Gastrocnemius medialis (tissue), 4 donors: Measurements from ENCODE around the gene EPPIN. TPM values are rescaled to one million over a fixed set of nuclear protein-coding genes. Genes with fewer than 3 reads are reported as not detected.
"Not testable (repeated sequence)": the region's sequence is repeated elsewhere in the genome, so short reads cannot be mapped to it uniquely, and the experiment has no call there.

Experiments
- ATAC-seq, 2 donors: fragments of 150-250 bp; one replicate each; pipeline ENCODE4 v1.9.1; 2016
- DNase-seq, 2 donors: peaks; one replicate each; pipeline ENCODE4 v3.0.0-alpha.2; 2019
- H3K27ac ChIP-seq, 4 donors: fragments of 200-600 bp; sonication (generic); 1 replicate in 1 of 4; 2 replicates in 3 of 4; pipeline ENCODE4 v1.5.1; 2016 to 2018; ENCODE audit warnings: mild to moderate bottlenecking in 2 of 4, moderate library complexity in 1 of 4
- H3K27me3 ChIP-seq, 3 donors: fragments of 200-600 bp; sonication (generic) in 2 of 3; 1 replicate in 1 of 3; 2 replicates in 2 of 3; pipeline versions ENCODE4 v1.5.1 to v1.6.0; 2016 to 2019; ENCODE audit warnings: mild to moderate bottlenecking in 1 of 3, moderate library complexity in 1 of 3
- H3K36me3 ChIP-seq, 2 donors: fragments of 200-600 bp; sonication (generic) in 1 of 2; one replicate each; pipeline ENCODE4 v1.5.1; 2017 to 2018
- H3K4me1 ChIP-seq, 2 donors: fragments of 200-600 bp; sonication (generic) in 1 of 2; one replicate each; pipeline ENCODE4 v1.5.1; 2016 to 2017; ENCODE audit warnings: mild to moderate bottlenecking in 2 of 2
- H3K4me3 ChIP-seq, 4 donors: fragments of 200-600 bp; sonication (generic) in 3 of 4; 1 replicate in 1 of 4; 2 replicates in 3 of 4; pipeline ENCODE4 v1.5.1; 2016 to 2019; ENCODE audit warnings: mild to moderate bottlenecking in 2 of 4
- H3K9me3 ChIP-seq, 3 donors: fragments of 200-600 bp; sonication (generic) in 2 of 3; 1 replicate in 1 of 3; 2 replicates in 2 of 3; pipeline ENCODE4 v1.5.1; 2016 to 2019
- POLR2A ChIP-seq, 2 donors: fragments of 450-650 bp; IDR thresholded peaks; one replicate each; pipeline ENCODE4 v1.6.1; 2017; ENCODE audit warnings: antibody characterized with exemption in 2 of 2, mild to moderate bottlenecking in 2 of 2, moderate library complexity in 2 of 2
- in situ Hi-C, 4 donors: fragments of 200-750 bp; cut with MboI; loops; one replicate each; pipeline versions ENCODE4 v1.15.0 to v1.8.0; 2017; ENCODE audit warnings: low sequenced_read_pairs in 4 of 4
- intact Hi-C: fragments of 100-400 bp; cut with DNase I; formaldehyde crosslinking; loops from one replicate; pipeline ENCODE4 v1.15.1; 2023; ENCODE audit warnings: low total_unique reads
- total RNA-seq, 4 donors: library from RNA; depleted of rRNA; stranded (reverse); fragments of >200 nt; gene quantifications; one replicate each; pipeline versions ENCODE4 v1.1.0 to v1.2.3, GENCODE V29; 2016
- TF ChIP-seq, protein P1 (sequence below), 5 experiments: fragments of 450-650 bp in 3 of 5; fragments of 200-600 bp in 2 of 5; sonication (generic) in 2 of 5; IDR thresholded peaks in 4 of 5; conservative IDR thresholded peaks in 1 of 5; 1 replicate in 4 of 5; 2 replicates in 1 of 5; pipeline ENCODE4 v1.5.1; 2016 to 2019; ENCODE audit warnings: antibody characterized with exemption in 5 of 5, mild to moderate bottlenecking in 3 of 5, moderate library complexity in 3 of 5

EPPIN gene
- total RNA-seq, 4 donors from 2014 or later, result not detected

DNA sequence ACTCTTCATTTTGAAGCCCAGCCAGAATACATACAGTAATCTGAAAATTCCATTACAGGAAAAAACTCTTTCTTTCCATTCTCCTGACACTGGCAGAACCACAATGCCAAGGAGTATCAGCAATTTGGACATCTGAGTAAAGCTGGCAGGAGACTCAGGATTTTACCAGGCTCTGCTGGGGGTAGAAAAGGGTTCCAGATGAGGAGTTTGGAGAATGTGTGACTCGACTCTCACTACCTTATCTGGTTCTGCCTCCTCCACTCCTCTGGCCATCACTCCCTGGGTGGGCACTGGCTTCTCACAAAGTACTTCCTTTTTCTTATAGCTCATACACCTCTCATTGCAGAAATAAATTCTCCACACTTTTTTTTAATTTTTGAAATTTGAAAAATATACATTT lies 42.5 kb upstream of the EPPIN start:
- in situ Hi-C loops, result no loop called here
- DNase-seq (no peak), ATAC-seq (no peak)
- H3K9me3 ChIP-seq, result no peaks in the 10 kb centered on the region
- no peak overlapping the region for H3K4me3 ChIP-seq
- intact Hi-C loops, result no loop called here
- H3K27ac ChIP-seq, result no peak overlapping the region
- H3K27me3 ChIP-seq, result no peaks in the 10 kb centered on the region
- TF ChIP-seq POLR2A (IDR thresholded peaks at IDR 0.05), result no peak
- TF ChIP-seq, protein P1, sequence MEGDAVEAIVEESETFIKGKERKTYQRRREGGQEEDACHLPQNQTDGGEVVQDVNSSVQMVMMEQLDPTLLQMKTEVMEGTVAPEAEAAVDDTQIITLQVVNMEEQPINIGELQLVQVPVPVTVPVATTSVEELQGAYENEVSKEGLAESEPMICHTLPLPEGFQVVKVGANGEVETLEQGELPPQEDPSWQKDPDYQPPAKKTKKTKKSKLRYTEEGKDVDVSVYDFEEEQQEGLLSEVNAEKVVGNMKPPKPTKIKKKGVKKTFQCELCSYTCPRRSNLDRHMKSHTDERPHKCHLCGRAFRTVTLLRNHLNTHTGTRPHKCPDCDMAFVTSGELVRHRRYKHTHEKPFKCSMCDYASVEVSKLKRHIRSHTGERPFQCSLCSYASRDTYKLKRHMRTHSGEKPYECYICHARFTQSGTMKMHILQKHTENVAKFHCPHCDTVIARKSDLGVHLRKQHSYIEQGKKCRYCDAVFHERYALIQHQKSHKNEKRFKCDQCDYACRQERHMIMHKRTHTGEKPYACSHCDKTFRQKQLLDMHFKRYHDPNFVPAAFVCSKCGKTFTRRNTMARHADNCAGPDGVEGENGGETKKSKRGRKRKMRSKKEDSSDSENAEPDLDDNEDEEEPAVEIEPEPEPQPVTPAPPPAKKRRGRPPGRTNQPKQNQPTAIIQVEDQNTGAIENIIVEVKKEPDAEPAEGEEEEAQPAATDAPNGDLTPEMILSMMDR (IDR thresholded peaks at IDR 0.05 in 4 of 5, conservative IDR thresholded peaks at IDR 0.05 in 1 of 5), result no peak
- no peaks in the 10 kb centered on the region for H3K4me1 ChIP-seq
- H3K36me3 ChIP-seq, result no peaks in the 10 kb centered on the region

DNA sequence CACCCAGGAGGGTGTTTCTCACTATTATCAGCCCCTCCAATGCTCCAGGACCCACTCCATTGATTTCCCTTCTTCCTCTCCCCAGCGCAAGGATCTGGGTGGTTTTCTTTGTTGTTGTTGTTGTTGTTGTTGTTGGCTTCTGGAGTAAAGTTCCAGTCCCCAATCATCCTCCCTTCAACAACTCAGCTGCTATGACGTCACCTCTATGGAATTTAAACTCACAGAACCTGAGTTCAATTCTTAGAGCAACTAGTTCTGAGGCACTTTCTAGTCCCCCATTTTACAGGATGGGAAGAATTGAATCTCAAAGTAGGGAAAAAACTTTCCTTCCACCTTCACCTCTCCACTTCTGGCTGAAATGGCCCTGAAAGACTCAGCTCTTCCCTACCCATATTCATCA lies 41.6 kb upstream of the EPPIN start:
- Histone ChIP-seq H3K27me3 (no peaks in the 10 kb centered on the region), H3K4me1 (no peaks in the 10 kb centered on the region), H3K4me3 (no peak overlapping the region), H3K27ac (no peak overlapping the region), H3K36me3 (no peaks in the 10 kb centered on the region), H3K9me3 (no peaks in the 10 kb centered on the region)
- no peak for ATAC-seq
- no peak for TF ChIP-seq POLR2A (IDR thresholded peaks at IDR 0.05)
- TF ChIP-seq, protein P1 (IDR thresholded peaks at IDR 0.05 in 4 of 5, conservative IDR thresholded peaks at IDR 0.05 in 1 of 5), result no peak
- intact Hi-C loops (no loop called here), in situ Hi-C loops (no loop called here)
- DNase-seq, result no peak

DNA sequence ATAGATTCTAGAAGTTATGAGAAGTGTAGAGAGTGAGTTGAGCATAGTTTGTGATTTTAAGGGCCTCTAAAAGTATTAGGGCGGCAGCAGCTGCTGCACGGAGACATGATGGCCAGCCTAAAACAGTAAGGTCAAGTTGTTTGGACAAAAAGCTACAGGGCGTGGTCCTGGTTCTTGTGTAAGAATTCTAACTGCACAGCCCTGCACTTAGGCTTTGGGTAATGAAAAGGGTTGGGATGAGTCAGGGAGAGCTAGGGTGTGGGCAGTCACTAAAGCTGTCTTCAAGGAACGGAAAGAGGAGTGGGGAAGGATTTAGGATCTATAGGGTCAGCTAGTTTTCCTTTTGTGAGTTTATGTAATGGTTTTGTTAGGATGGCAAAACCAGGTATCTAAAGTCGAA lies 38.8 kb upstream of the EPPIN start:
- H3K4me3 ChIP-seq, ATAC-seq, DNase-seq, intact Hi-C loops, H3K27me3 ChIP-seq, H3K27ac ChIP-seq, in situ Hi-C loops, H3K9me3 ChIP-seq, H3K36me3 ChIP-seq, H3K4me1 ChIP-seq: not testable (repeated sequence)

DNA sequence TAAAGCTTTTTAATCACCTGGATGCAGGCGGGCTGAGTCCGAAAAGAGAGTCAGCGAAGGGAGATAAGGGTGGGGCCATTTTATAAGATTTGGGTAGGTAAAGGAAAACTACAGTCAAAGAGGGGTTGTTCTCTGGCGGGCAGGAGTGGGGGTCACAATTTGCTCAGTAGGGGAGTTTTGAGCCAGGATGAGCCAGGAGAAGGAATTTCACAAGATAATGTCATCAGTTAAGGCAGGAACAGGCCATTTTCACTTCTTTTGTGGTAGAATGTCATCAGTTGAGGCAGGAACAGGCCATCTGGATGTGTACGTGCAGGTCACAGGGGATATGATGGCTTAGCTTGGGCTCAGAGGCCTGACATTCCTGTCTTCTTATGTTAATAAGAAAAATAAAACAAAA lies 37.1 kb upstream of the EPPIN start:
- H3K36me3 ChIP-seq, H3K4me1 ChIP-seq, ATAC-seq, H3K27me3 ChIP-seq, H3K9me3 ChIP-seq, in situ Hi-C loops, DNase-seq, H3K4me3 ChIP-seq, H3K27ac ChIP-seq, intact Hi-C loops: not testable (repeated sequence)

DNA sequence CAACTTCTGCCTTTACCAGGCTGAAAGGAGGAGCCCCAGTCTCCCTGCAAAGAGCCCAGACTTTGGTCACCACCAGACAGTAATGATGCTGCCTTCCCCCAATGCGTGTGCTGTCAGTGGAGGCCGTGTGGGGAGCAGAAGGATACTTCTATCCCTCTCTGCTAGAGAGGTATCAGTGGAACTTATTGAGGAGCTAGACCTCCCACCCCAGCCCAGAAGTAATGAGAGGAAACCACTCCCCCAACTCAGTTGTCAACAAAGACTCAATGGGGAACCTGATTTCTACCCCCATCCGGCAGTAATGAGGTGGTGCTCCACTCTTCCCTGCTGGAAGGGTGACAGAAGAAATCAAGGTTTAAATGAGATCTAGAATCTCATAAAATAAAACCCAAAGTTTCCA lies 36.3 kb upstream of the EPPIN start:
- in situ Hi-C loops, result no loop called here
- H3K36me3 ChIP-seq, result no peaks in the 10 kb centered on the region
- no peaks in the 10 kb centered on the region for H3K4me1 ChIP-seq
- no peak overlapping the region for H3K4me3 ChIP-seq
- TF ChIP-seq, protein P1 (IDR thresholded peaks at IDR 0.05 in 4 of 5, conservative IDR thresholded peaks at IDR 0.05 in 1 of 5), result no peak
- TF ChIP-seq POLR2A (IDR thresholded peaks at IDR 0.05), result no peak
- no peak for ATAC-seq
- intact Hi-C loops, result no loop called here
- H3K27ac ChIP-seq, result no peak overlapping the region
- DNase-seq, result no peak
- no peaks in the 10 kb centered on the region for H3K27me3 ChIP-seq
- H3K9me3 ChIP-seq, result no peaks in the 10 kb centered on the region

DNA sequence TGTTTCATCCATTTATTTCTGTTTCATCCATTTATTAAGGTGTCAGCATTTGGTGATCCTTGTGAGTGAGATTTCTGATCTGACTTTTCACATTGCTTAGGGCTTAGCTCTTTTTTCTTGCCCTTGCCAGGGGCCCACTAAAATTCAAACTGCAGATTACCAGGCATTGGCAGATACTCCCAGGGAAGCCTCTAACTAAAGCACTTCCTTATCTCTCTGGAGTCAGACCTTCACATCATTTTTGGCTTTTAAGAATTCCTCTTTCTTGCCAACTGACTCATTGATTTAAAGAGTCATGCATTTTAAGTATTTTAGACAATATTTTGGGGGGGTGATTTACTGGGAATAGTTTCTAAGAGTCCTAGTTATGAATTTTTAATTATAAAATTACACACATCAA lies 34.5 kb upstream of the EPPIN start:
- no peaks in the 10 kb centered on the region for H3K36me3 ChIP-seq
- TF ChIP-seq POLR2A (IDR thresholded peaks at IDR 0.05), result no peak
- TF ChIP-seq, protein P1 (IDR thresholded peaks at IDR 0.05 in 4 of 5, conservative IDR thresholded peaks at IDR 0.05 in 1 of 5), result no peak
- no peak overlapping the region for H3K4me3 ChIP-seq
- in situ Hi-C loops, result no loop called here
- H3K27ac ChIP-seq, result no peak overlapping the region
- H3K4me1 ChIP-seq, result no peaks in the 10 kb centered on the region
- intact Hi-C loops, result no loop called here
- DNase-seq (no peak), ATAC-seq (no peak)
- H3K27me3 ChIP-seq, result no peaks in the 10 kb centered on the region
- no peaks in the 10 kb centered on the region for H3K9me3 ChIP-seq
